ENCODE results near the gene CREB5. TPM values are rescaled to one million over a fixed set of nuclear protein-coding genes. Genes with fewer than 3 reads are reported as not detected.

The CREB5 gene
- total and polyA plus RNA-seq, 3 donors from 2014 or later = 2.0 to 2.9 (median 2.9) TPM

- Histone ChIP-seq H3K4me3 (no peak overlapping the region), H3K4me1 (no peaks in the 10 kb centered on the region), H3K27ac (no peak overlapping the region), H3K36me3 (ENCODE audit: low read depth, missing control alignments) (no peaks in the 10 kb centered on the region), H3K9me3 (no peaks in the 10 kb centered on the region), H3K27me3 (no peaks in the 10 kb centered on the region)
- DNase-seq = no peak
- no peak for TF ChIP-seq POLR2A (IDR thresholded peaks at IDR 0.05)
- TF ChIP-seq, protein P1, sequence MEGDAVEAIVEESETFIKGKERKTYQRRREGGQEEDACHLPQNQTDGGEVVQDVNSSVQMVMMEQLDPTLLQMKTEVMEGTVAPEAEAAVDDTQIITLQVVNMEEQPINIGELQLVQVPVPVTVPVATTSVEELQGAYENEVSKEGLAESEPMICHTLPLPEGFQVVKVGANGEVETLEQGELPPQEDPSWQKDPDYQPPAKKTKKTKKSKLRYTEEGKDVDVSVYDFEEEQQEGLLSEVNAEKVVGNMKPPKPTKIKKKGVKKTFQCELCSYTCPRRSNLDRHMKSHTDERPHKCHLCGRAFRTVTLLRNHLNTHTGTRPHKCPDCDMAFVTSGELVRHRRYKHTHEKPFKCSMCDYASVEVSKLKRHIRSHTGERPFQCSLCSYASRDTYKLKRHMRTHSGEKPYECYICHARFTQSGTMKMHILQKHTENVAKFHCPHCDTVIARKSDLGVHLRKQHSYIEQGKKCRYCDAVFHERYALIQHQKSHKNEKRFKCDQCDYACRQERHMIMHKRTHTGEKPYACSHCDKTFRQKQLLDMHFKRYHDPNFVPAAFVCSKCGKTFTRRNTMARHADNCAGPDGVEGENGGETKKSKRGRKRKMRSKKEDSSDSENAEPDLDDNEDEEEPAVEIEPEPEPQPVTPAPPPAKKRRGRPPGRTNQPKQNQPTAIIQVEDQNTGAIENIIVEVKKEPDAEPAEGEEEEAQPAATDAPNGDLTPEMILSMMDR (IDR thresholded peaks at IDR 0.05) = no peak
- WGBS, 2 donors = 87% methylated on average over 3 to 4 of the region's 4 CpGs
- intact Hi-C loops (cut with DNase I; ENCODE audit: low total_unique reads) = no loop called here
Observed at GRCh38 chr7:28564755-28565374, 152.5 kb downstream of the CREB5 start.

- no peak overlapping the region for H3K4me3 ChIP-seq
- no peaks in the 10 kb centered on the region for H3K9me3 ChIP-seq
- H3K4me1 ChIP-seq = no peaks in the 10 kb centered on the region
- no peaks in the 10 kb centered on the region for H3K27me3 ChIP-seq
- H3K36me3 ChIP-seq (ENCODE audit: low read depth, missing control alignments) = no peaks in the 10 kb centered on the region
- no peak for DNase-seq
- 64 to 65% methylated on average over 1 of the region's 1 CpG for WGBS, 2 donors
- intact Hi-C loops (cut with DNase I; ENCODE audit: low total_unique reads) = no loop called here
- TF ChIP-seq, protein P1 (IDR thresholded peaks at IDR 0.05) = no peak
- no peak for TF ChIP-seq POLR2A (IDR thresholded peaks at IDR 0.05)
- H3K27ac ChIP-seq = no peak overlapping the region
Observed at GRCh38 chr7:28565980-28566379, 153.7 kb downstream of the CREB5 start.

DNA sequence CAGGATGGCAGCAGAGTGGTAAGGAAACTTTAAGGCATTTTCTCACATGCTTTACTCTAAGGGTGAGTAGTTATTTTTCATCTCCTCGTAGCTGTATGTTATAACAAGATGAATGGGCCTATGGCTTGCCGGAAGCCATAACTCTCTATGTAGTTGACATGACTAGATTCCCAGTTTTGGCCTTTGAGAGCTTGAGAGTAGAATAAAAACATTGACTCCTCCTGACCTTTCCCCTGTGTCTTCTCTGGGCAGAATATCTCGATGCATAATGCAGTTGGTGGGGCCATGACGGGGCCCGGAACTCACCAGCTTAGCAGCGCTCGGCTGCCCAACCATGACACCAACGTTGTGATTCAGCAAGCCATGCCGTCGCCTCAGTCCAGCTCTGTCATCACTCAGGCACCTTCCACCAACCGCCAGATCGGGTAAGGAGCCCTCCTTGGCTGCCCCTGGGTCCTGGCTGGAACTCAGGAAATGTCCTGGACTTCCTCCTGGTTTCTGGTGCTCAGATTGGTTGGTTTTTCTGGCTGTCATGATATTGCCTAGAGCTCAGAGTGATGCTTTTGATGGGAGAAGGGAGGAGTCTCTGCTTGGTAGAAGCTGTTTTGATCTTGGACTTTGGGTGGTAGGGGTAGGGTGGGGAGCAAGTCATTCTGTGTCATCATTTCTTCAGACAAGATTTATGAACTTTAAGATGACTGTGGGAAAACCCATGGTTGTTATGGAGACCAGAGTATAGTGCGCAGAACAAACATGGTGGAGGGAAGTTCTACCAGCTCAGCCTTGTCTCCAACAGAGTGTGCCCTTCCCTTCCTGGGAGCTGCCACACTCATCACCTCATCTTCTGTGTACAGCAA, 158.0 kb downstream of the CREB5 start:
- no peak for DNase-seq
- WGBS, 2 donors = 83 to 89% methylated on average over 13 of the region's 13 CpGs
- Histone ChIP-seq H3K9me3 (no peaks in the 10 kb centered on the region), H3K27ac (no peak overlapping the region), H3K36me3 (ENCODE audit: low read depth, missing control alignments) (no peaks in the 10 kb centered on the region), H3K4me1 (no peaks in the 10 kb centered on the region), H3K27me3 (no peaks in the 10 kb centered on the region), H3K4me3 (no peak overlapping the region)
- no peak for TF ChIP-seq POLR2A (IDR thresholded peaks at IDR 0.05)
- TF ChIP-seq, protein P1 (IDR thresholded peaks at IDR 0.05) = no peak
- intact Hi-C loops (cut with DNase I; ENCODE audit: low total_unique reads) = no loop called here

DNA sequence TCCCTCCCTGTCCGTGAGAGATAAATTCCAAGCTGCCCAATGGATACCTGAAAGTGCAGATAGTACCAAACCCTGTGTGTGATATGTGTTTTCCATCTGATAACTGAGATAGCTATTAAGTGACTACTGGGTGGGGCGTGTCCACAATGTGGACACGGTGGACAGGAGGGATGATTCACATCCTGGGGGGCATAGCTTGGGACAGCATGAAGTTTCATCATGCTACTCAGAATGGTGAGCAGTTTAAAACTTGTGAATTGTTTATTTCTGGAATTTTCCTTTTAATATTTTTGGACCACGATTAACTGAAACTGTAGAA, 158.6 kb downstream of the CREB5 start:
- H3K4me1 ChIP-seq = no peaks in the 10 kb centered on the region
- H3K9me3 ChIP-seq = no peaks in the 10 kb centered on the region
- no peak for DNase-seq
- H3K27me3 ChIP-seq = no peaks in the 10 kb centered on the region
- TF ChIP-seq POLR2A (IDR thresholded peaks at IDR 0.05) = no peak
- TF ChIP-seq, protein P1 (IDR thresholded peaks at IDR 0.05) = no peak
- no peak overlapping the region for H3K4me3 ChIP-seq
- 91 to 92% methylated on average over 4 of the region's 4 CpGs for WGBS, 2 donors
- H3K36me3 ChIP-seq (ENCODE audit: low read depth, missing control alignments) = no peaks in the 10 kb centered on the region
- intact Hi-C loops (cut with DNase I; ENCODE audit: low total_unique reads) = no loop called here
- H3K27ac ChIP-seq = no peak overlapping the region
